Retina (tissue), 1 donor: ENCODE measurements around the gene SCUBE3.

Experiments used
- DNase-seq: peaks from one replicate; pipeline ENCODE4 v3.0.0-alpha.2; 2016

The SCUBE3 gene

GRCh38 chr6:35181933-35182612 is 31.7 kb upstream of the SCUBE3 start:
- peak; percentile 43 for DNase-seq

GRCh38 chr6:35183281-35183680 is 30.5 kb upstream of the SCUBE3 start:
- no peak for DNase-seq

GRCh38 chr6:35183935-35184334 is 29.8 kb upstream of the SCUBE3 start:
- no peak for DNase-seq

GRCh38 chr6:35184580-35185301 is 29.0 kb upstream of the SCUBE3 start:
- DNase-seq, result no peak

GRCh38 chr6:35185302-35185681 is 28.5 kb upstream of the SCUBE3 start:
- no peak for DNase-seq

GRCh38 chr6:35185971-35186370 is 27.8 kb upstream of the SCUBE3 start:
- DNase-seq, result no peak

GRCh38 chr6:35186571-35186970 is 27.2 kb upstream of the SCUBE3 start:
- no peak for DNase-seq

GRCh38 chr6:35188886-35189285 is 24.9 kb upstream of the SCUBE3 start:
- no peak for DNase-seq

- DNase-seq, result no peak
Observed at GRCh38 chr6:35190306-35190705, 23.4 kb upstream of the SCUBE3 start.

- no peak for DNase-seq
Observed at GRCh38 chr6:35191889-35192288, 21.9 kb upstream of the SCUBE3 start.

- peak; percentile 75 for DNase-seq
Observed at GRCh38 chr6:35192301-35192860, 21.4 kb upstream of the SCUBE3 start.

GRCh38 chr6:35194390-35194789 is 19.4 kb upstream of the SCUBE3 start:
- no peak for DNase-seq

GRCh38 chr6:35195120-35195780 is 18.5 kb upstream of the SCUBE3 start:
- DNase-seq, result no peak

- no peak for DNase-seq
Observed at GRCh38 chr6:35197196-35197595, 16.6 kb upstream of the SCUBE3 start.

- no peak for DNase-seq
Observed at GRCh38 chr6:35199866-35200265, 13.9 kb upstream of the SCUBE3 start.

- DNase-seq, result no peak
Observed at GRCh38 chr6:35202066-35202546, 11.7 kb upstream of the SCUBE3 start.

- no peak for DNase-seq
Observed at GRCh38 chr6:35203152-35203670, 10.5 kb upstream of the SCUBE3 start.

- no peak for DNase-seq
Observed at GRCh38 chr6:35203680-35204079, 10.1 kb upstream of the SCUBE3 start.

- DNase-seq, result no peak
Observed at GRCh38 chr6:35206346-35206745, 7.4 kb upstream of the SCUBE3 start.

- no peak for DNase-seq
Observed at GRCh38 chr6:35208419-35208818, 5.3 kb upstream of the SCUBE3 start.

GRCh38 chr6:35209081-35209480 is 4.7 kb upstream of the SCUBE3 start:
- DNase-seq, result no peak

GRCh38 chr6:35209622-35210247 is 4.0 kb upstream of the SCUBE3 start:
- no peak for DNase-seq

- peak; percentile 93 for DNase-seq
Observed at GRCh38 chr6:35213298-35213791, 411 bp upstream of the SCUBE3 start.
